C4-2B (cell line): Measurements from ENCODE around the gene ZNF407.

Source experiments
- H3K27ac ChIP-seq: fragments of 450-650 bp; 2 replicates; pipeline ENCODE4 v1.5.1; 2017
- CTCF ChIP-seq: fragments of 450-650 bp; conservative IDR thresholded peaks from 2 replicates; pipeline ENCODE4 v1.5.1; 2017; ENCODE audit warnings: mild to moderate bottlenecking
- ZFX ChIP-seq: fragments of 450-650 bp; IDR thresholded peaks from 2 replicates; pipeline ENCODE4 v1.6.1; 2017

Gene ZNF407

GRCh38 chr18:74817576-74817975, 219.9 kb downstream of the ZNF407 start:
- TF ChIP-seq ZFX, result no peak
- TF ChIP-seq CTCF, result no peak
- H3K27ac ChIP-seq, result no peak overlapping the region

GRCh38 chr18:74818516-74819175, 221.0 kb downstream of the ZNF407 start:
- TF ChIP-seq ZFX, result no peak
- no peak for TF ChIP-seq CTCF
- H3K27ac ChIP-seq, result no peak overlapping the region

- H3K27ac ChIP-seq, result no peak overlapping the region
- TF ChIP-seq CTCF (peak; percentile 73), ZFX (no peak)
These were observed 221.9 kb downstream of the ZNF407 start for GRCh38 chr18:74819433-74820059.

GRCh38 chr18:74820160-74820780, 222.6 kb downstream of the ZNF407 start:
- no peak for TF ChIP-seq ZFX
- TF ChIP-seq CTCF, result 0 out of 2 replicates have a peak, but pooled peaks have one; percentile 33
- no peak overlapping the region for H3K27ac ChIP-seq

- TF ChIP-seq CTCF, result no peak
- no peak for TF ChIP-seq ZFX
- no peak overlapping the region for H3K27ac ChIP-seq
These were observed 227.8 kb downstream of the ZNF407 start for GRCh38 chr18:74825460-74825859.

- H3K27ac ChIP-seq, result no peak overlapping the region
- TF ChIP-seq CTCF (no peak), ZFX (no peak)
These were observed 228.9 kb downstream of the ZNF407 start for GRCh38 chr18:74826572-74826971.

- no peak for TF ChIP-seq CTCF
- no peak for TF ChIP-seq ZFX
- no peak overlapping the region for H3K27ac ChIP-seq
These were observed 230.5 kb downstream of the ZNF407 start for GRCh38 chr18:74828200-74828599.
